ENCODE data around the gene UBL3.

The UBL3 gene

DNA sequence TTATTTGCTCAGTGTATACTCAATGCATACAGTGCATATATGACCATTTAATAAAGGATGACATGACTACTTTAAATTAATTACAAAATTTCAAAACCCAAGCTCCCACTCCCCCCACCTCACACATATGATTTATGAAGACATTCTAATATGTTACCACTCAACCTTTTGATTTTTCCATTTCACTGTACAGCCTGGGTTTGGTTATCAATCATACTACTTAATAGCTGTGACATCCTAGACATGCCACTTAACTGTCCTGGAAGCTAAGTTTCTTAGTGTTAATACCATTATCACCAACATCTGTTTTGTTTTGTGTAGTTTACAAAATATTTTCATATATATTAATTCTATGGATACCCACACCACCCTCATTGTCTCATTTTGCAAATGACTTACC is 42.2 kb downstream of the UBL3 start:
- no peak for DNase-seq

- no peak for DNase-seq
These were observed 44.1 kb downstream of the UBL3 start for GRCh38 chr13:29805994-29806979.

DNA sequence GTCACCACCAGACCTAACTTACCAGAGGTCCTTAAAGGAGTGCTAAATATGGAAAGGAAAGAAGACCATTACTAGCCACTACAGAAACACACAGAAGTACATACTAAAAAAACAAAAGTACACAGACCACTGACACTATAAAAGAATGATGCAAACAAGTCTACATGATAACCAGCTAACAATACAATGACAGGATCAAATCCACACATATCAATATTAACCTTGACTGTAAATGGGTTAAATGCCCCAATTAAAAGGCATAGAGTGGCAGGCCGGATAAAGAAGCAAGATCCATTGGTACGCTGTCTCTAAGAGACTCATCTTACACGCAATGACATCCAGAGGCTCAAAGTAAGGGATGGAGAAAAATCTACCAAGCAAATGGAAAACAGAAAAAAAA is 47.2 kb downstream of the UBL3 start:
- DNase-seq, result no peak

DNA sequence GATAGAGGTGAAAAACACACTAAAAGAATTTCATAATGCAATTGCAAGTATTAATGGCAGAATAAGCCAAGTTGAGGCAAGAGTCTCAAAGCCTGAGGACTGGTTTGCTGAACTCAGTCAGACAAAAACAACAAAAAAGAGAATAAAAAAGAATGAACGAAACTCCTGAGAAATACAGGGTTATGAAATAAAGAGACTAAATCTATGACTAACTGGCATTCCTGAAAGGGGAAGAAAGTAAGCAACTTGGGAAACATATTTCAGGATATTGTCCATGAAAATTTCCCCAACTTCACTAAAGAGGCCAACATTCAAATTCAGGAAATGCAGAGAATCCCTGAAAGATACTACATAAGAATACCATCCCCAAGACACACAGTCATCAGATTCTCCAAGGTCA is 47.8 kb downstream of the UBL3 start:
- DNase-seq, result no peak

DNA sequence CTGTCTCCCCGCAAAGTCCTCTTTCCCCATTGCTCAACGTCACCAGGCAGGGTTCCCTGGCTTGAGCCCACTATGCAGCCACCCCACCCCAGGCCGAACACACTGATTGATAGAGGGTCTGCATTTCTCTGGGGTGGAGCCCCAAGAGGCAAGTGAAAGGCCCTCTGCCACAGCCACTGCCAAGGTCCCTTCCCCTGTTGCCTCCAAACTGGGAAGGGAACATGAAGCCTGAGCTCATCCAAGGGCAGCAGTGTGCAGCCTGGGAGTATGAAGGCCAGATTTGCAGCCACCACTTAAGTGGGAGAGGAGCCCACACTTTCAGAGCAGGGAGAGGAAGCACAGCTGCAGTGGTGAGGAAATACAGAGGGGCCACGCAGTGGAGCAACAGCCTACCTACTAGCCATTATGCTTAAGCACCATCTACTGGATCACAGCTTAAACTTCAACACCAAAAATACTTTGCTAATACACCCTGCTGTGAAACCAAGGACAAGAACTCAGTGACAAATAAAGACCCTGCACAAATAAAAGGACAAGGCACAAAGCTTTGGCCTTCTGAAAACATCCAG is 48.6 kb downstream of the UBL3 start:
- no peak for DNase-seq

DNA sequence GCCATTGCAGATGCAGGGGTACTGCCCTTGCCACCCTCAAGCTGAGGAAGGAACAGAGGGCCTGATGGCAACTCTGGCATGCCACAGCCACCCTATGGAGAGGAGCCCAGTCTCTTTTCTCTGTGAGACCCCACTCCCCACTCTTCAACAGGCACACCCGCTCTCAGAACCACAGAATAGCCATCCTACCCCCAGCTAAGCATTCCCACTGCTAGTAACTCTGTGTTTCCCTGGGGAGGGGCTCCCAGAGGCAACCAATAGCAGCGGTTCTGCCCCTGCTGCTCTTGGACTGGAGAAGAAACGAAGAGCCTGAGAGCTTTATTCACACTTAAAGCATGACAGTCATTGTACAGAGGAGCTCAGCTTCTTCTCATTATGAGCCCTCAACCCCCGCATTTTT is 49.3 kb downstream of the UBL3 start:
- no peak for DNase-seq

DNA sequence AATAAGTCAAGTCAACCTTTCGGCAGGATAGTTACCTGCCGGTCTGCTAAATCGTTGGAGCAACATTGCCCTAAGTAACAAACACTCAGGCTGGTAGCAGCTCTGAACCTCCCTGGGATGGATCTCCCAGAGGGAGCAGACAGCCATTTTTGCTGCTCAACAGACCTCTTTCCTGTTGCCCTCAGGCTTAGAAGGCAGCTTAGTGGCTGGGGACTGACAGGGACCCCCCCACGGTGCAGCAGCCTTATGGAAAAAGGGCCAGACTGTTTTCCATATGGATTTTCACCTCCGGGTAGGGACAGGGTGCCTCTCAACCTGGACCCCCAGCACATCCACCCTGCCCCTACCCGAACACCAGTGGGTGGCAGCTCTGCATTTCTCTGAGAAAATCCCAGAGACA is 49.7 kb downstream of the UBL3 start:
- DNase-seq, result no peak

DNA sequence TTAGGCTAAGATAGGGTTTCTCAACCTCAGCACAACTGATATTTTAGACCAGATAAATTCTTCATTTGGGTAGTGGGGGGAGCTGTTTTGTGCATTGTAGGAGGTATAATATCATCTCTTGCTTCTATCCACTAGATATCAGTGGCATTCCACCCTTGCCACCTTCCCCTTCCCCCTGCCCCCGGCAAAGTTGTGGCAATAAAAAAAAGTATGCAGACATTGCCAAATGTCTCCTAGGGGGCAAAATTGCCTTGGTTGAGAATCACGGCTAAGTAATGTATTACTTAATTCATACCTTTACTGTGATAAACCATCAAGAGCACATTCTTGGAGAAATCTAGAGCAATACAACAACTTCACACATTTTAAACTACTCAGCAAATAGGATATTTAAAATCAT is 51.4 kb downstream of the UBL3 start:
- DNase-seq, result no peak

- DNase-seq, result no peak
These were observed 58.2 kb downstream of the UBL3 start for GRCh38 chr13:29791997-29792780.

DNA sequence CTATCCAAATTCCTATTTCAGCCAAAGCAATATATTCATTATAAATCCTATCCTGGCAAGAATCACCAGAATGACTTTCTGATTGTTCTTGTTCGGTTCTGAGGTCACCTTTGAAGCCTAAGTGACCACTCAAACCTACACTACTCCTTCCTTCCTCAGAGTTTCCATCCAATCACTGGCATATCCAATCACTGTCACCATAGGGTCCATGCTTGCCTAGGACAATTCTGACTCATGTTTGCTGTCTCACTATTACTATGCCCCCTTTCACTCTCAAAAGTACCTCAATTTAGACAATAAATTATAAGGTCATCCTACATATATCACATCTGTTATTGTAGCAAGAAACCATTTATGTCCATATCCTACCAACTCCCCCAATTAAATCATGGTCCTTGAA is 58.9 kb downstream of the UBL3 start:
- DNase-seq, result no peak

GRCh38 chr13:29786698-29787097 is 63.7 kb downstream of the UBL3 start:
- no peak for DNase-seq

- DNase-seq, result no peak
These were observed 64.4 kb downstream of the UBL3 start for GRCh38 chr13:29785978-29786377.

DNA sequence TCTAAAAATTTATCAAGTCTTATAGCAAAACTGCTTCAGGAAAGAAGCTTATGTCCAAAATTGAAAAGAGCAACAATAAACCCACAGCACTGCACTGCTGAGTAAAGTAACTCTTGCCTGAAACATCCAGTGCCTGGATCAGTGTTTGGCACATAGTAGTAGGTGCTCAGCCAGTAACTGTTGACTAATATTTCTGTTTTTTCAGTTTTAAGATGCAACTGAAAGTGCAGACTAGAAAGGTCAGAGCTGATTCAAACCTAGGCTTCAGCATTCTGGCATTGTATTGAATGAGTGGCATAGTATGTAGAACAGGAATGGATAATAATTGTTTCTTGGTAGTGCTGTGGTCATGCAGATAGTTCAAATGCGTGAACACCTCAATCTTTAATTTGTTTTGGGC is 67.6 kb downstream of the UBL3 start:
- no peak for DNase-seq

- DNase-seq, result no peak
These were observed 75.6 kb downstream of the UBL3 start for GRCh38 chr13:29774830-29775229.

GRCh38 chr13:29771247-29771646 is 79.2 kb downstream of the UBL3 start:
- no peak for DNase-seq

DNA sequence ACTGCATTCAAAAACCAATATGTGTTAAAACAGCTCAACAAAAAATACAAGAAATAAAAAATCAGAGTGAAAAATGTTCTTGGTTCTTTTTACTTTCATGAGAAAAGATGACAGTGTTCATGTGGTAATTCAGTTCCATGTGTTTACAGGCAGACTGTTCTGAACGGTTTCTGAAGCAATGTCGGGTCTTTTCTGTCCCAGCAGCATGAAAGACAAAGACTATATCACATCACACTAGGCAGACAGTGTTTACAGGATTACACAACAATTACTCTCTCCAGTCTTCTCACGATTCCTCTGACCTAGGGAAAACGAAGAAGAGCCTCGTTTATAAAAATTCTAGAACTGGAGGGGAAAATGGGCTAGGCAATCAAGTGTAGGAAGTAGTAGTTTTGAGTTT is 83.4 kb downstream of the UBL3 start:
- no peak for DNase-seq

DNA sequence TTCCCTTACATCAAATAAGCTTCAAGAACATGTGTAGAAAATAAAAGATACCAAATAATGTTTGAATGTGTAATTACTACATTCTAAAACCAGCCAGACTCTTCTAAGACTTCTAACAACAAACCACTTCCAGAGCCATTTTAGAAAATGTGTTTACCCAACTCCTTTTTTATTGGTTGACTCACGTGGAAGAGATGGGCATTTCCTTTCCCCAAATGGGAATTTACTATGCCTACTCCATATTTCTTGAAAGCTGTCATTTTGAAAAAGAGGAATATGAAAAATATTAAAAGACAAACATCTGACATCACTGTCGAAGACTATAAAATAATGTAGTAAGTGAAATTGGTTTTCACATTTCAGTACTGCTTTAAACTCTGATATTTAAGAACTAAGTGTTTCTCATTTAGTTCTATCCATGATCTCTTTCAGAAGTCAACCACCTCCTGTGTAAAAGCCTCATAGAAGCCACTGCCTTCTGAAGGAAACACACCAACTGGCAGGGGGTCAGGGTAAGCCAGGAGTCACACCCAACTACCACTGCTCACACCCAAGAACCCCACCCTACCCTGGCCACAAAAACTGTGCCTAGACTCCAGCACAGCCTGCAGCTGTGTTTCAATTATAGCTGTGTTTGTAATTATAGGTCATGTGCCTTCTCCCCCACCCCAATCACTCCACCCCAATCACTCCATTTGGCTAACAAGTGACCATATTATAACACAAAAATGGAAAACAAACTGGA is 86.8 kb downstream of the UBL3 start:
- DNase-seq, result no peak

DNA sequence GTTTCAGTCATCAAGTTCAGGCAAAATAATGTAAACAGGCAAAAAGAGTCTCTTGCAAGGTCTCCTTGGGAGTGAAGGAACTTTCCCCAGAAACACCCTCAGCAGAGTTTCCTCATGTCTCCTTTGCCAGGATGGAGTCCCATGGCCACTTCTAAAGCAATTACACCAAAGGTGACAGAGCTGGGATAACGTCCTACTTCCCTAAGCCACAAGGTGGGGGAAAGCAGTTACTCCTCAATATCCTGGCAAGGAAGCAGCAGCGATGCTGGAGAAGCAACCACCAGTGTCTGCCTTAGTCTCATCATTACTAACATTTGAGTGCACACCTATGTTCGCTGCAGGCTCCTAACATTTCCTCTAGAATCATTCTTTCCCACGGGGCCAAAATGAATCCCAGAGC is 88.6 kb downstream of the UBL3 start:
- DNase-seq, result no peak

- no peak for DNase-seq
These were observed 89.3 kb downstream of the UBL3 start for GRCh38 chr13:29761160-29761559.

- DNase-seq, result no peak
These were observed 89.9 kb downstream of the UBL3 start for GRCh38 chr13:29760544-29760943.

GRCh38 chr13:29758531-29759114 is 91.8 kb downstream of the UBL3 start:
- DNase-seq, result no peak

GRCh38 chr13:29756506-29756905 is 93.9 kb downstream of the UBL3 start:
- DNase-seq, result no peak

DNA sequence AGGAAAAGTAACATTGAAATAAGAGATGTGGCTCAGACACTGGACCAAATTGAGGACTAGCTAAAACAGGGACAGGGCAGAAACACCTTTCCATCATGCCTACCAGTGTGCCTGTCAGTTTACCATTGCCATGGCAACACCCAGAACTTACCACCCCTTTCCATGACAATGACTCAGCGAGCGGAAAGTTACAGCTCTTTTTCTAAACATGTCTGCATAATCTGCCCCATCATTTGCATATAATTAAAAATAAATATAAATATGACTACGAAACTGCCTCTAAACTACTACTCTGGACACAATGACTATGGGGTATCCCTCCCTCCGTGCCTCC is 96.0 kb downstream of the UBL3 start:
- DNase-seq, result no peak

Data from 8988T (cell line).